ENCODE measurements around the gene CCT2. TPM values are rescaled to one million over a fixed set of nuclear protein-coding genes. Genes with fewer than 3 reads are reported as not detected.

CCT2 gene
- total and polyA plus RNA-seq, 2 of the 8 experiments (the other 6 are each of a cell fraction or from before 2014, with no cell fraction given), result 244 to 419 TPM

GRCh38 chr12:69648476-69648875 lies 63.2 kb downstream of the CCT2 start:
- Histone ChIP-seq H3K56ac (replicated peaks; ENCODE audit: insufficient read length, low read depth, low read length) (no peak overlapping the region), H2BK5ac (ENCODE audit: low read depth, low read length) (no peak overlapping the region), H3K23me2 (ENCODE audit: low read depth, low read length) (no peaks in the 10 kb centered on the region), H3K9me3 (ENCODE audit: insufficient read depth in 2 of 2, low read depth in 1 of 2, low read length in 1 of 2) (no peaks in the 10 kb centered on the region), H2BK15ac (ENCODE audit: low read length) (no peak overlapping the region), H3K79me1 (ENCODE audit: low read depth, low read length) (no peaks in the 10 kb centered on the region), H2BK20ac (ENCODE audit: low read length) (no peak overlapping the region), H3K4me2 (ENCODE audit: insufficient read depth in 1 of 2, low read depth in 2 of 2, low read length in 2 of 2) (no peak overlapping the region), H3K9ac (replicated peaks in 1 of 4; ENCODE audit: extremely low read depth in 1 of 4, low read depth in 3 of 4, low read length in 3 of 4) (no peak overlapping the region), H4K91ac (replicated peaks; ENCODE audit: insufficient read length, low read length) (no peak overlapping the region), H2BK12ac (ENCODE audit: low read depth, low read length) (no peak overlapping the region), H2AFZ (ENCODE audit: low read length) (no peak overlapping the region), H3K79me2 (ENCODE audit: control insufficient read depth in 1 of 2, insufficient read depth in 2 of 2, low read length in 2 of 2) (no peaks in the 10 kb centered on the region), H3K27ac (ENCODE audit: low read depth, low read length) (no peak overlapping the region), H3K18ac (ENCODE audit: extremely low read depth, low read length) (no peak overlapping the region), H4K5ac (ENCODE audit: insufficient read length, low read depth, low read length) (no peak overlapping the region), H2BK120ac (replicated peaks; ENCODE audit: low read depth, low read length) (no peak overlapping the region), H3K23ac (ENCODE audit: insufficient read length) (no peak overlapping the region), H3K27me3 (replicated peaks in 1 of 4; ENCODE audit: control insufficient read depth in 3 of 4, extremely low read depth in 1 of 4, insufficient read depth in 3 of 4, low read length in 3 of 4) (no peaks in the 10 kb centered on the region), H4K20me1 (replicated peaks in 1 of 2; ENCODE audit: control insufficient read depth in 1 of 2, insufficient read depth in 2 of 2, low read length in 2 of 2) (no peaks in the 10 kb centered on the region), H4K8ac (ENCODE audit: extremely low read depth, insufficient read depth, low read length) (no peak overlapping the region), H3K36me3 (ENCODE audit: control insufficient read depth in 2 of 4, insufficient read depth in 4 of 4, low read length in 3 of 4) (no peaks in the 10 kb centered on the region), H3K14ac (ENCODE audit: insufficient read length) (no peak overlapping the region), H3K4me1 (replicated peaks in 1 of 4; ENCODE audit: control insufficient read depth in 3 of 4, insufficient read depth in 4 of 4, low read length in 3 of 4) (no peaks in the 10 kb centered on the region), H3K4ac (replicated peaks; ENCODE audit: insufficient read length, low read depth, low read length) (no peak overlapping the region), H3K4me3 (ENCODE audit: extremely low read depth in 1 of 4, insufficient read depth in 2 of 4, low read depth in 3 of 4, low read length in 4 of 4) (no peak overlapping the region), H2AK5ac (ENCODE audit: low read depth, low read length) (no peak overlapping the region)
- ChIA-PET CTCF (ENCODE audit: partially characterized antibody) (interaction anchor here (1.3 kb wide), 1 partner anchor 8 kb away, joined by 9 read pairs; no protein-coding TSS in a partner anchor), POLR2A (ENCODE audit: partially characterized antibody) (no interaction called here)
- DNase-seq (ENCODE audit: low read depth in 1 of 2, low spot score in 2 of 2) (no peak), FAIRE-seq (no peak)
- 94% methylated on average over 3 of the region's 3 CpGs; no CpG with 5 or more reads in 1 of the 2 experiments for WGBS, 2 experiments (ENCODE audit: extremely low coverage in 1 of 2, insufficient coverage in 1 of 2, insufficient read length in 1 of 2, insufficient replicate concordance in 2 of 2, low coverage in 1 of 2, low lambda C conversion rate in 2 of 2, missing lambda C conversion rate in 1 of 2)
- TF ChIP-seq HDAC2 (IDR thresholded peaks at IDR 0.05; ENCODE audit: borderline replicate concordance in 1 of 2, low read depth in 2 of 2, low read length in 2 of 2), result no peak
- no peak for TF ChIP-seq ATF3 (IDR thresholded peaks at IDR 0.05; ENCODE audit: insufficient read depth, low read depth, low read length)
- no peak for TF ChIP-seq BACH1 (IDR thresholded peaks at IDR 0.05; ENCODE audit: low read length)
- no peak for TF ChIP-seq SP1 (IDR thresholded peaks at IDR 0.05; ENCODE audit: low read depth, low read length)
- no peak for TF ChIP-seq RNF2 (IDR thresholded peaks at IDR 0.05; ENCODE audit: borderline replicate concordance, low read depth, low read length, missing control alignments, poor library complexity, severe bottlenecking)
- no peak for TF ChIP-seq TAF1 (IDR thresholded peaks at IDR 0.05; ENCODE audit: low read depth, low read length)
- no peak for TF ChIP-seq SAP30 (IDR thresholded peaks at IDR 0.05; ENCODE audit: insufficient read depth, insufficient replicate concordance, low read length)
- no peak for TF ChIP-seq SP4 (IDR thresholded peaks at IDR 0.05; ENCODE audit: low read length)
- TF ChIP-seq CBX8 (IDR thresholded peaks at IDR 0.05; ENCODE audit: borderline replicate concordance, low read depth, low read length), result no peak
- no peak for TF ChIP-seq EP300 (IDR thresholded peaks at IDR 0.05; ENCODE audit: borderline replicate concordance in 1 of 2, low read depth in 2 of 2, low read length in 2 of 2)
- TF ChIP-seq BCL11A (IDR thresholded peaks at IDR 0.05; ENCODE audit: low read depth in 2 of 2, low read length in 2 of 2), result no peak
- TF ChIP-seq CTBP2 (IDR thresholded peaks at IDR 0.05; ENCODE audit: borderline replicate concordance, insufficient read depth, insufficient read length, low read length), result no peak
- TF ChIP-seq TEAD4 (IDR thresholded peaks at IDR 0.05; ENCODE audit: low read depth, low read length), result no peak
